CD4-positive, alpha-beta T cell (primary cell): Measurements from ENCODE around the gene CPLANE1. TPM values are rescaled to one million over a fixed set of nuclear protein-coding genes. Genes with fewer than 3 reads are reported as not detected.

Source experiments
- ATAC-seq: fragments of 200-7000 bp; cut with Tn5 transposase; one replicate; pipeline ENCODE4 v1.10.0; 2022; ENCODE audit warnings: mild to moderate bottlenecking; ENCODE audit not compliant: poor library complexity
- CTCF ChIA-PET: fragments of 350-600 bp; sonication (Branson Sonifier 250); formaldehyde crosslinking; loops from one replicate; lab custom pipeline; 2021; ENCODE audit warnings: antibody characterized with exemption, inconsistent platforms; lab: Charles Lee
- POLR2A ChIA-PET: fragments of 350-600 bp; sonication (Branson Sonifier 250); formaldehyde crosslinking; loops from one replicate; lab custom pipeline; 2021; ENCODE audit warnings: antibody characterized with exemption, inconsistent platforms; lab: Charles Lee
- DNase-seq, 14 experiments: peaks; one replicate each; pipeline ENCODE4 v3.0.0-alpha.2; 2013 to 2020; ENCODE audit warnings: mixed read lengths in 2 of 14
- H3K27ac ChIP-seq, 2 donors: one replicate each; pipeline versions ENCODE4 v1.5.1 to v1.7.0; 2013; ENCODE audit warnings: low read length in 2 of 2, low read depth in 1 of 2, mild to moderate bottlenecking in 1 of 2
- H3K27me3 ChIP-seq, 2 experiments: 1 replicate in 1 of 2; 2 replicates in 1 of 2; pipeline versions ENCODE4 v1.6.1 to v1.7.0; 2013; ENCODE audit warnings: low read length in 2 of 2, control low read depth in 1 of 2, mild to moderate bottlenecking in 1 of 2, moderate library complexity in 1 of 2; ENCODE audit not compliant: insufficient read depth in 2 of 2, control insufficient read depth in 1 of 2
- H3K36me3 ChIP-seq: one replicate; pipeline ENCODE4 v1.6.1; 2013; ENCODE audit warnings: low read length, control low read depth; ENCODE audit not compliant: insufficient read depth
- H3K4me1 ChIP-seq: one replicate; pipeline ENCODE4 v1.6.1; 2013; ENCODE audit warnings: low read length, control low read depth; ENCODE audit not compliant: insufficient read depth
- H3K4me3 ChIP-seq: one replicate; pipeline ENCODE4 v1.5.1; 2013; ENCODE audit warnings: mild to moderate bottlenecking, low read length, moderate library complexity
- H3K9me3 ChIP-seq, 2 experiments: 1 replicate in 1 of 2; 2 replicates in 1 of 2; pipeline versions ENCODE4 v1.6.1 to v1.7.0; 2013; ENCODE audit warnings: low read length in 2 of 2, mild to moderate bottlenecking in 2 of 2, control low read depth in 1 of 2, moderate library complexity in 1 of 2; ENCODE audit not compliant: control insufficient read depth in 1 of 2, insufficient read depth in 1 of 2
- H3K27ac Mint-ChIP-seq: one replicate; pipeline ENCODE4 v1.8.0; 2020; ENCODE audit warnings: mixed read lengths
- H3K27me3 Mint-ChIP-seq: one replicate; pipeline ENCODE4 v1.8.0; 2021; ENCODE audit warnings: mixed read lengths
- H3K36me3 Mint-ChIP-seq: one replicate; pipeline ENCODE4 v1.8.0; 2021; ENCODE audit warnings: low read depth, mixed read lengths
- H3K4me1 Mint-ChIP-seq: one replicate; pipeline ENCODE4 v1.8.0; 2021; ENCODE audit warnings: low read depth, mixed read lengths
- H3K4me3 Mint-ChIP-seq: one replicate; pipeline ENCODE4 v1.8.0; 2020; ENCODE audit warnings: mild to moderate bottlenecking, mixed read lengths
- H3K9me3 Mint-ChIP-seq: one replicate; pipeline ENCODE4 v1.8.0; 2020; ENCODE audit warnings: mixed read lengths
- intact Hi-C, 2 experiments: fragments of 100-400 bp; cut with DNase I in 1 of 2; cut with micrococcal nuclease in 1 of 2; formaldehyde crosslinking; loops; one replicate each; pipeline versions ENCODE4 v1.15.1 to v1.9.0; 2023 to 2025; cut with DNase I, micrococcal nuclease
- total RNA-seq, 174 experiments: library from RNA in 2 of 174; stranded (reverse) in 2 of 174; gene quantifications; one replicate each; pipeline ENCODE4 v1.2.3 and lab custom pipeline; 2021 to 2026
- TF ChIP-seq, protein P1 (sequence below): fragments of 200-600 bp; IDR thresholded peaks from one replicate; pipeline ENCODE4 v1.8.0; 2022; ENCODE audit warnings: antibody characterized with exemption, mild to moderate bottlenecking

Gene CPLANE1
- total RNA-seq, 2 experiments from 2014 or later = 4.9 to 5.7 TPM

DNA sequence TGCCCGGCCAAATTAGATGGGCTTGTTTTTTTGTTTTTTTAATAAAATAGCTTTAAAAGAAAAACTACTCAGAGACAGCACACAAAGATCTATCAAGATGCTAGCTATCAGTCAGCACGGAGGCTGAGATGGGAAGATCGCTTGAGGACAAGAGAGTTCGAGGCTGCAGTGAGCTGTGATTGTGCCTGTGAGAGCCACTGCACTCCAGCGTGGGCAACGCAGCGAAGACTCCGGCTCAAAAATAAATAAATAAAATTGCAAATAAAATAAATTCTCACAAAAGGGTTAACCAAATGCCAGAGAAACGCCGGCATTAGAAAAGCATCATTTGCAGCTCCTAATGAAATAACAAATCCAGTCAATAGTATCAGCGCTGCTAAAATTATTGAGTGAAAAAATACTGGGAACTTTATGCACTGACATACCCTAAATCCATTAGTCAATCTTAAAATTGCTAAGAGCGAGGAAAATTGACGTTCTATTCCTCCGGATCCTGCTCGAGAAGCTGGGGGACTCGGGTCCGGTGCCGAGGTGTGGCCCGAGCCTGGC is 681 bp downstream of the CPLANE1 start:
- intact Hi-C loops = no loop called here
- CTCF ChIA-PET = no interaction called here

DNA sequence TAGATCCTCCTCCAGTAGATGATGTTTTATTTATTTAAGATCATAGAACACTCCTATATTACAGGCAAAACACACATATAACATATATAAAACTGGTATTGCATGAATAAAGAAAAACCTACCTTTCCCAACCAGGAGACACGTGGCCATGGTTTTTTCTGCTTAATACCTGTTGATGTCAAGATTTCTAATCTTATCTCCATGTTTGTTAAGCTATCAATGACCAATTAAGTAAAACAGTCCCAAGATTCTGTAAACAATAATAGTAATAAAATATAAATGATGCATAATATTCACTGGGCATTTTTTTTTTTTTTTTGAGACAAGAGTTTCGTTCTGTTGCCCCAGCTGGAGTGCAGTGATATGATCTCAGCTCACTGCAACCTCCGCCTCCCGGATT is 1.7 kb downstream of the CPLANE1 start:
- TF ChIP-seq, protein P1, sequence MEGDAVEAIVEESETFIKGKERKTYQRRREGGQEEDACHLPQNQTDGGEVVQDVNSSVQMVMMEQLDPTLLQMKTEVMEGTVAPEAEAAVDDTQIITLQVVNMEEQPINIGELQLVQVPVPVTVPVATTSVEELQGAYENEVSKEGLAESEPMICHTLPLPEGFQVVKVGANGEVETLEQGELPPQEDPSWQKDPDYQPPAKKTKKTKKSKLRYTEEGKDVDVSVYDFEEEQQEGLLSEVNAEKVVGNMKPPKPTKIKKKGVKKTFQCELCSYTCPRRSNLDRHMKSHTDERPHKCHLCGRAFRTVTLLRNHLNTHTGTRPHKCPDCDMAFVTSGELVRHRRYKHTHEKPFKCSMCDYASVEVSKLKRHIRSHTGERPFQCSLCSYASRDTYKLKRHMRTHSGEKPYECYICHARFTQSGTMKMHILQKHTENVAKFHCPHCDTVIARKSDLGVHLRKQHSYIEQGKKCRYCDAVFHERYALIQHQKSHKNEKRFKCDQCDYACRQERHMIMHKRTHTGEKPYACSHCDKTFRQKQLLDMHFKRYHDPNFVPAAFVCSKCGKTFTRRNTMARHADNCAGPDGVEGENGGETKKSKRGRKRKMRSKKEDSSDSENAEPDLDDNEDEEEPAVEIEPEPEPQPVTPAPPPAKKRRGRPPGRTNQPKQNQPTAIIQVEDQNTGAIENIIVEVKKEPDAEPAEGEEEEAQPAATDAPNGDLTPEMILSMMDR = no peak
- H3K27me3 ChIP-seq = no peaks in the 10 kb centered on the region
- H3K9me3 Mint-ChIP-seq = no peaks in the 10 kb centered on the region
- no peak for ATAC-seq
- no peak overlapping the region for H3K4me3 ChIP-seq
- no peak for DNase-seq
- CTCF ChIA-PET = no interaction called here
- POLR2A ChIA-PET = no interaction called here
- H3K4me1 ChIP-seq = peaks cover 17% of the 10 kb centered on the region
- peak overlapping the region; percentile 91 for H3K4me3 Mint-ChIP-seq
- no peak overlapping the region for H3K27ac ChIP-seq
- no peaks in the 10 kb centered on the region for H3K27me3 Mint-ChIP-seq
- intact Hi-C loops = no loop called here
- H3K36me3 Mint-ChIP-seq = peaks cover 12% of the 10 kb centered on the region
- no peak overlapping the region for H3K27ac Mint-ChIP-seq
- H3K36me3 ChIP-seq = no peaks in the 10 kb centered on the region
- H3K4me1 Mint-ChIP-seq = peaks cover 16% of the 10 kb centered on the region
- H3K9me3 ChIP-seq = no peaks in the 10 kb centered on the region

More for the DNA sequence above, 681 bp downstream of the CPLANE1 start:
- peak overlapping the region; percentile 73 for H3K27ac Mint-ChIP-seq
- H3K27me3 Mint-ChIP-seq = no peaks in the 10 kb centered on the region
- H3K36me3 Mint-ChIP-seq = peaks cover 12% of the 10 kb centered on the region
- DNase-seq (peak in 1 of 14 experiments; percentile 4), ATAC-seq (no peak)
- Histone ChIP-seq H3K27me3 (no peaks in the 10 kb centered on the region), H3K9me3 (no peaks in the 10 kb centered on the region), H3K36me3 (no peaks in the 10 kb centered on the region), H3K4me3 (peak overlapping the region; percentile 88), H3K4me1 (peaks cover 17% of the 10 kb centered on the region), H3K27ac (no peak overlapping the region)
- TF ChIP-seq, protein P1 = no peak
- POLR2A ChIA-PET = interaction anchor here (1.8 to 1.9 kb wide), 2 partner anchors 123 to 1007 kb away, joined by 4 to 8 read pairs; partner anchors contain the start of genes NADK2 and NUP155
- H3K4me1 Mint-ChIP-seq = peaks cover 16% of the 10 kb centered on the region
- no peaks in the 10 kb centered on the region for H3K9me3 Mint-ChIP-seq
- peak overlapping the region; percentile 91 for H3K4me3 Mint-ChIP-seq

GRCh38 chr5:37247036-37247435 is 2.1 kb downstream of the CPLANE1 start:
- DNase-seq = no peak
- H3K9me3 ChIP-seq = no peaks in the 10 kb centered on the region
- no peaks in the 10 kb centered on the region for H3K27me3 ChIP-seq
- peaks cover 12% of the 10 kb centered on the region for H3K36me3 Mint-ChIP-seq
- H3K27ac ChIP-seq = no peak overlapping the region
- TF ChIP-seq, protein P1 = no peak
- peaks cover 17% of the 10 kb centered on the region for H3K4me1 ChIP-seq
- H3K4me3 Mint-ChIP-seq = peak overlapping the region; percentile 91
- H3K36me3 ChIP-seq = no peaks in the 10 kb centered on the region
- POLR2A ChIA-PET = no interaction called here
- no peaks in the 10 kb centered on the region for H3K27me3 Mint-ChIP-seq
- peaks cover 16% of the 10 kb centered on the region for H3K4me1 Mint-ChIP-seq
- H3K27ac Mint-ChIP-seq = no peak overlapping the region
- CTCF ChIA-PET = no interaction called here
- intact Hi-C loops = no loop called here
- no peak for ATAC-seq
- no peaks in the 10 kb centered on the region for H3K9me3 Mint-ChIP-seq
- H3K4me3 ChIP-seq = no peak overlapping the region
